Smooth muscle cell (in vitro differentiated cells): ENCODE measurements around the gene PSMG3. TPM values are rescaled to one million over a fixed set of nuclear protein-coding genes. Genes with fewer than 3 reads are reported as not detected.

Experiments used
- DNase-seq: peaks from one replicate; lab custom pipeline; 2025; ENCODE audit not compliant: unreplicated experiment; lab: John Stamatoyannopoulos, UW
- H2AFZ ChIP-seq: fragments of 200-600 bp; sonication (generic); 2 replicates; pipeline ENCODE4 v1.6.0; 2016; ENCODE audit warnings: antibody characterized with exemption, low read depth, mild to moderate bottlenecking
- H3F3A ChIP-seq: fragments of 200-600 bp; sonication (generic); 2 replicates; pipeline ENCODE4 v1.6.0; 2017; ENCODE audit warnings: antibody characterized with exemption, low read depth
- H3K27ac ChIP-seq: fragments of 200-600 bp; sonication (generic); 2 replicates; pipeline ENCODE4 v1.5.1; 2016; ENCODE audit warnings: low read depth, mild to moderate bottlenecking
- H3K27me3 ChIP-seq: fragments of 200-600 bp; sonication (generic); 2 replicates; pipeline ENCODE4 v1.6.1; 2016; ENCODE audit warnings: low read depth, mild to moderate bottlenecking
- H3K36me3 ChIP-seq: fragments of 200-600 bp; sonication (generic); 2 replicates; pipeline ENCODE4 v1.5.1; 2016; ENCODE audit warnings: low read depth
- H3K4me1 ChIP-seq: fragments of 200-600 bp; sonication (generic); 2 replicates; pipeline ENCODE4 v1.5.1; 2016; ENCODE audit warnings: low read depth
- H3K4me2 ChIP-seq: fragments of 200-600 bp; sonication (generic); 2 replicates; pipeline ENCODE4 v1.6.0; 2016; ENCODE audit warnings: mild to moderate bottlenecking
- H3K4me3 ChIP-seq: fragments of 200-600 bp; sonication (generic); 2 replicates; pipeline ENCODE4 v1.5.1; 2016; ENCODE audit warnings: mild to moderate bottlenecking
- H3K79me2 ChIP-seq: fragments of 200-600 bp; sonication (generic); 2 replicates; pipeline ENCODE4 v1.6.0; 2016; ENCODE audit warnings: low read depth, mild to moderate bottlenecking
- H3K9ac ChIP-seq: fragments of 200-600 bp; sonication (generic); 2 replicates; pipeline ENCODE4 v1.6.0; 2016; ENCODE audit warnings: low read depth
- H3K9me3 ChIP-seq: fragments of 200-600 bp; sonication (generic); replicated peaks from 2 replicates; pipeline ENCODE4 v1.5.1; 2016; ENCODE audit warnings: low read depth
- H4K20me1 ChIP-seq: fragments of 200-600 bp; sonication (generic); 2 replicates; pipeline ENCODE4 v1.6.0; 2016; ENCODE audit warnings: low read depth
- WGBS: methylation state at CpG from one replicate; pipeline ENCODE4 v1.1.7; 2016; ENCODE audit warnings: low lambda C conversion rate; 5-methylcytosine and 5-hydroxymethylcytosine counted together
- polyA plus RNA-seq: library from polyadenylated mRNA; unstranded; fragments of >200 nt; fragmentation: Nextera tagmentation; extraction: Ambion mirVana; gene quantifications from 2 replicates; pipeline ENCODE4 v1.2.1, GENCODE V29; 2016
- total RNA-seq: library from RNA; depleted of rRNA; stranded (reverse); fragments of >200 nt; gene quantifications from 2 replicates; pipeline ENCODE4 v1.2.3, GENCODE V29; 2014
- TF ChIP-seq, protein P1 (sequence below): fragments of 200-600 bp; sonication (generic); IDR thresholded peaks from 2 replicates; pipeline ENCODE4 v1.5.1; 2017; ENCODE audit warnings: borderline replicate concordance, mild to moderate bottlenecking, antibody characterized with exemption; ENCODE audit not compliant: insufficient read depth, poor library complexity, severe bottlenecking

The PSMG3 gene
- total and polyA plus RNA-seq, 2 experiments from 2014 or later: 24.5 to 45.3 TPM

GRCh38 chr7:1555813-1556543 lies 13.9 kb downstream of the PSMG3 start, which contains the start of gene TMEM184A:
Gene TMEM184A, minus strand, starts transcription at chr7:1556205. Its CDS starts 721 bp downstream, at chr7:1555484.
- Histone ChIP-seq H3K4me3 (peak within 1 kb of the TSS; percentile 18), H3K9ac (no peak within 1 kb of the TSS), H3K27me3 (no peaks in the 10 kb centered on the region), H3K4me1 (no peaks in the 10 kb centered on the region), H3K27ac (peak within 1 kb of the TSS; percentile 38), H3K36me3 (no peaks in the 10 kb centered on the region), H3K9me3 (no peaks in the 10 kb centered on the region), H3K4me2 (peak within 1 kb of the TSS; percentile 62), H2AFZ (no peak within 1 kb of the TSS), H3F3A (no peaks in the 10 kb centered on the region), H4K20me1 (no peaks in the 10 kb centered on the region), H3K79me2 (no peaks in the 10 kb centered on the region)
- TF ChIP-seq, protein P1, sequence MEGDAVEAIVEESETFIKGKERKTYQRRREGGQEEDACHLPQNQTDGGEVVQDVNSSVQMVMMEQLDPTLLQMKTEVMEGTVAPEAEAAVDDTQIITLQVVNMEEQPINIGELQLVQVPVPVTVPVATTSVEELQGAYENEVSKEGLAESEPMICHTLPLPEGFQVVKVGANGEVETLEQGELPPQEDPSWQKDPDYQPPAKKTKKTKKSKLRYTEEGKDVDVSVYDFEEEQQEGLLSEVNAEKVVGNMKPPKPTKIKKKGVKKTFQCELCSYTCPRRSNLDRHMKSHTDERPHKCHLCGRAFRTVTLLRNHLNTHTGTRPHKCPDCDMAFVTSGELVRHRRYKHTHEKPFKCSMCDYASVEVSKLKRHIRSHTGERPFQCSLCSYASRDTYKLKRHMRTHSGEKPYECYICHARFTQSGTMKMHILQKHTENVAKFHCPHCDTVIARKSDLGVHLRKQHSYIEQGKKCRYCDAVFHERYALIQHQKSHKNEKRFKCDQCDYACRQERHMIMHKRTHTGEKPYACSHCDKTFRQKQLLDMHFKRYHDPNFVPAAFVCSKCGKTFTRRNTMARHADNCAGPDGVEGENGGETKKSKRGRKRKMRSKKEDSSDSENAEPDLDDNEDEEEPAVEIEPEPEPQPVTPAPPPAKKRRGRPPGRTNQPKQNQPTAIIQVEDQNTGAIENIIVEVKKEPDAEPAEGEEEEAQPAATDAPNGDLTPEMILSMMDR: peak; percentile 33
- whole genome bisulfite sequencing: 66% methylated on average over 19 of the region's 23 CpGs
- no peak for DNase-seq

- Histone ChIP-seq H3K9ac (no peak overlapping the region), H3K79me2 (no peaks in the 10 kb centered on the region), H3K36me3 (no peaks in the 10 kb centered on the region), H3K27ac (peak overlapping the region; percentile 38), H3K4me2 (peak overlapping the region; percentile 62), H3K27me3 (no peaks in the 10 kb centered on the region), H3K4me1 (no peaks in the 10 kb centered on the region), H4K20me1 (no peaks in the 10 kb centered on the region), H3K9me3 (no peaks in the 10 kb centered on the region), H3F3A (no peaks in the 10 kb centered on the region), H3K4me3 (peak overlapping the region; percentile 18), H2AFZ (no peak overlapping the region)
- 39% methylated on average over 35 of the region's 35 CpGs for WGBS
- TF ChIP-seq, protein P1: no peak
- no peak for DNase-seq
These were observed 14.6 kb downstream of the PSMG3 start for GRCh38 chr7:1555046-1555812.

DNA sequence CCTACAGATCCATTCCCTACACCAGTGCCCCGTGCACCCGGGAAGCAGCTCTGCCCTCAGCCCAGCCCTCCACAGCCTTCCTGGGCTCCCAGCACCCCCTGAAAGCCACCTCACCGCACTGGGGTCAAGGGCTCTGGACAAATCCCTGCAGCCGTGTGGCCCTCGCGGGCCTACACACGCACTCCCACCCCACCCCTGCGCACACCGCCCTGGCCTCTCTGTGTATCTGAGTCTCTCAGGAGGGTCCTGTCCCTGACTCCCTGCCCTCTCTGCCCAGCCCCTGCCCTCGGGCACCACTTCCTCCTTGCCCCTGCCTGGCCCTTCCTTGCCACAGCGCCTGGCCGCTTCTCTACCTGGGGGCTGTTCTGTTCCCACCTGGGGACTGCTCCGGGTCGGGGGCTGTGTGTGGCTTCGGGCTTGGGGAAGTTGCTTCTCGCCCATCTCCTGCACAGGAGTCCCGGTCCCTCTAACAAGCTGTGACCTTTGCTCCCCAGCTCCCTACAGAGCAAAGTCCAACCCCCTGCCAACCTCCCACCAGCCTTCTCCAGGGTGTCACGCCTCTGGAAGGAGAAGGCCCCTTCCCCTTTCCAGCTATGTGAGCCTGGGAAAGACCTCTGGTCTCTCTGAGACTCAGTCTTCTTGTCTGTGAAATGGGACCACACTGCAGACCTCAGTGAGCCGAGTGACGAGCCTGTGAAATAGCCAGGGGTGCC lies 15.3 kb downstream of the PSMG3 start:
- H3K9ac ChIP-seq: no peak overlapping the region
- H3K27ac ChIP-seq: no peak overlapping the region
- TF ChIP-seq, protein P1: no peak
- no peaks in the 10 kb centered on the region for H3K9me3 ChIP-seq
- DNase-seq: no peak
- H3K27me3 ChIP-seq: no peaks in the 10 kb centered on the region
- H3K79me2 ChIP-seq: no peaks in the 10 kb centered on the region
- WGBS: 90% methylated on average over 20 of the region's 20 CpGs
- no peaks in the 10 kb centered on the region for H3K36me3 ChIP-seq
- peak overlapping the region; percentile 18 for H3K4me3 ChIP-seq
- peak overlapping the region; percentile 62 for H3K4me2 ChIP-seq
- H3F3A ChIP-seq: no peaks in the 10 kb centered on the region
- H3K4me1 ChIP-seq: no peaks in the 10 kb centered on the region
- no peaks in the 10 kb centered on the region for H4K20me1 ChIP-seq
- no peak overlapping the region for H2AFZ ChIP-seq
